Measurements from ENCODE around the gene LTBP1. TPM values are rescaled to one million over a fixed set of nuclear protein-coding genes. Genes with fewer than 3 reads are reported as not detected.

LTBP1 gene
- total RNA-seq, 1 donor from 2014 or later: 327 TPM

- peaks cover 36% of the 10 kb centered on the region for H3K36me3 Mint-ChIP-seq (ENCODE audit: low read depth, unreplicated experiment)
- no peak for TF ChIP-seq CTCF (IDR thresholded peaks at IDR 0.05; ENCODE audit: unreplicated experiment)
- peak overlapping the region; percentile 85 for H3K27ac Mint-ChIP-seq (ENCODE audit: unreplicated experiment)
- H3K27me3 Mint-ChIP-seq (ENCODE audit: unreplicated experiment): no peaks in the 10 kb centered on the region
- no peak for DNase-seq (ENCODE audit: low spot score)
- peaks cover 40% of the 10 kb centered on the region for H3K4me1 Mint-ChIP-seq (ENCODE audit: unreplicated experiment)
- no peaks in the 10 kb centered on the region for H3K9me3 Mint-ChIP-seq (ENCODE audit: unreplicated experiment)
- no peak overlapping the region for H3K4me3 Mint-ChIP-seq (ENCODE audit: unreplicated experiment)
These were observed 273.1 kb downstream of the LTBP1 start for GRCh38 chr2:33219850-33220275.

- DNase-seq (ENCODE audit: low spot score): no peak
- Mint-ChIP-seq H3K9me3 (ENCODE audit: unreplicated experiment) (no peaks in the 10 kb centered on the region), H3K36me3 (ENCODE audit: low read depth, unreplicated experiment) (peaks cover 42% of the 10 kb centered on the region), H3K27ac (ENCODE audit: unreplicated experiment) (peak overlapping the region; percentile 85), H3K4me3 (ENCODE audit: unreplicated experiment) (no peak overlapping the region), H3K27me3 (ENCODE audit: unreplicated experiment) (no peaks in the 10 kb centered on the region), H3K4me1 (ENCODE audit: unreplicated experiment) (peaks cover 40% of the 10 kb centered on the region)
- TF ChIP-seq CTCF (IDR thresholded peaks at IDR 0.05; ENCODE audit: unreplicated experiment): no peak
These were observed 273.8 kb downstream of the LTBP1 start for GRCh38 chr2:33220533-33220932.

- H3K27me3 Mint-ChIP-seq (ENCODE audit: unreplicated experiment): peaks cover 2% of the 10 kb centered on the region
- H3K9me3 Mint-ChIP-seq (ENCODE audit: unreplicated experiment): no peaks in the 10 kb centered on the region
These were observed 274.5 kb downstream of the LTBP1 start for GRCh38 chr2:33221046-33221784.

GRCh38 chr2:33222309-33222708 is 275.6 kb downstream of the LTBP1 start:
- TF ChIP-seq CTCF (IDR thresholded peaks at IDR 0.05; ENCODE audit: unreplicated experiment): no peak

More at GRCh38 chr2:33221046-33221784, 274.5 kb downstream of the LTBP1 start:
- no peak overlapping the region for H3K4me3 Mint-ChIP-seq (ENCODE audit: unreplicated experiment)
- peaks cover 36% of the 10 kb centered on the region for H3K4me1 Mint-ChIP-seq (ENCODE audit: unreplicated experiment)
- DNase-seq (ENCODE audit: low spot score): no peak
- H3K27ac Mint-ChIP-seq (ENCODE audit: unreplicated experiment): peak overlapping the region; percentile 76
- H3K36me3 Mint-ChIP-seq (ENCODE audit: low read depth, unreplicated experiment): peaks cover 45% of the 10 kb centered on the region
- TF ChIP-seq CTCF (IDR thresholded peaks at IDR 0.05; ENCODE audit: unreplicated experiment): no peak

GRCh38 chr2:33223856-33224255 is 277.1 kb downstream of the LTBP1 start:
- H3K4me3 Mint-ChIP-seq (ENCODE audit: unreplicated experiment): peak overlapping the region; percentile 24
- peaks cover 41% of the 10 kb centered on the region for H3K36me3 Mint-ChIP-seq (ENCODE audit: low read depth, unreplicated experiment)
- TF ChIP-seq CTCF (IDR thresholded peaks at IDR 0.05; ENCODE audit: unreplicated experiment): no peak
- no peak for DNase-seq (ENCODE audit: low spot score)
- H3K4me1 Mint-ChIP-seq (ENCODE audit: unreplicated experiment): peaks cover 27% of the 10 kb centered on the region
- no peaks in the 10 kb centered on the region for H3K9me3 Mint-ChIP-seq (ENCODE audit: unreplicated experiment)
- peak overlapping the region; percentile 24 for H3K27ac Mint-ChIP-seq (ENCODE audit: unreplicated experiment)
- peaks cover 2% of the 10 kb centered on the region for H3K27me3 Mint-ChIP-seq (ENCODE audit: unreplicated experiment)

More at GRCh38 chr2:33222309-33222708, 275.6 kb downstream of the LTBP1 start:
- H3K36me3 Mint-ChIP-seq (ENCODE audit: low read depth, unreplicated experiment): peaks cover 42% of the 10 kb centered on the region
- peak overlapping the region; percentile 61 for H3K27ac Mint-ChIP-seq (ENCODE audit: unreplicated experiment)
- peaks cover 2% of the 10 kb centered on the region for H3K27me3 Mint-ChIP-seq (ENCODE audit: unreplicated experiment)
- DNase-seq (ENCODE audit: low spot score): no peak
- peaks cover 33% of the 10 kb centered on the region for H3K4me1 Mint-ChIP-seq (ENCODE audit: unreplicated experiment)
- H3K4me3 Mint-ChIP-seq (ENCODE audit: unreplicated experiment): no peak overlapping the region
- no peaks in the 10 kb centered on the region for H3K9me3 Mint-ChIP-seq (ENCODE audit: unreplicated experiment)
